Measurements from ENCODE around the gene GTF3C1.

- TF ChIP-seq POLR2A (IDR thresholded peaks at IDR 0.05), result no peak
- TF ChIP-seq CTCF (IDR thresholded peaks at IDR 0.05 in 8 of 11, conservative IDR thresholded peaks at IDR 0.05 in 3 of 11), result no peak
Observed at GRCh38 chr16:27430923-27431484, 118.7 kb downstream of the GTF3C1 start.
